ENCODE results near the gene ATF4.

ATF4 gene

GRCh38 chr22:39570226-39570625 lies 49.9 kb downstream of the ATF4 start:
- no peak overlapping the region for H3K9ac ChIP-seq (ENCODE audit: low read depth, low read length, poor library complexity, severe bottlenecking)
- H3K4me3 ChIP-seq (ENCODE audit: low read length, poor library complexity, severe bottlenecking): no peak overlapping the region
- no peaks in the 10 kb centered on the region for H3K9me3 ChIP-seq (ENCODE audit: insufficient read depth, low read depth, low read length)
- peaks cover 16% of the 10 kb centered on the region for H3K4me1 ChIP-seq (ENCODE audit: insufficient read depth, low read length, poor library complexity, severe bottlenecking)
- no peak overlapping the region for H3K4me2 ChIP-seq (ENCODE audit: low read depth, low read length, poor library complexity, severe bottlenecking)
- H3K27me3 ChIP-seq (ENCODE audit: insufficient read depth, low read length, poor library complexity, severe bottlenecking): no peaks in the 10 kb centered on the region
- TF ChIP-seq, protein P1, sequence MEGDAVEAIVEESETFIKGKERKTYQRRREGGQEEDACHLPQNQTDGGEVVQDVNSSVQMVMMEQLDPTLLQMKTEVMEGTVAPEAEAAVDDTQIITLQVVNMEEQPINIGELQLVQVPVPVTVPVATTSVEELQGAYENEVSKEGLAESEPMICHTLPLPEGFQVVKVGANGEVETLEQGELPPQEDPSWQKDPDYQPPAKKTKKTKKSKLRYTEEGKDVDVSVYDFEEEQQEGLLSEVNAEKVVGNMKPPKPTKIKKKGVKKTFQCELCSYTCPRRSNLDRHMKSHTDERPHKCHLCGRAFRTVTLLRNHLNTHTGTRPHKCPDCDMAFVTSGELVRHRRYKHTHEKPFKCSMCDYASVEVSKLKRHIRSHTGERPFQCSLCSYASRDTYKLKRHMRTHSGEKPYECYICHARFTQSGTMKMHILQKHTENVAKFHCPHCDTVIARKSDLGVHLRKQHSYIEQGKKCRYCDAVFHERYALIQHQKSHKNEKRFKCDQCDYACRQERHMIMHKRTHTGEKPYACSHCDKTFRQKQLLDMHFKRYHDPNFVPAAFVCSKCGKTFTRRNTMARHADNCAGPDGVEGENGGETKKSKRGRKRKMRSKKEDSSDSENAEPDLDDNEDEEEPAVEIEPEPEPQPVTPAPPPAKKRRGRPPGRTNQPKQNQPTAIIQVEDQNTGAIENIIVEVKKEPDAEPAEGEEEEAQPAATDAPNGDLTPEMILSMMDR (conservative IDR thresholded peaks at IDR 0.05; ENCODE audit: low read length): no peak
- TF ChIP-seq EZH2phosphoT487 (IDR thresholded peaks at IDR 0.05; ENCODE audit: borderline replicate concordance): no peak
- no peak overlapping the region for H2AFZ ChIP-seq (ENCODE audit: low read length)
- no peaks in the 10 kb centered on the region for H3F3A ChIP-seq (ENCODE audit: low read depth)
- no peaks in the 10 kb centered on the region for H3K9me2 ChIP-seq (replicated peaks; ENCODE audit: low read depth, low read length)
- no peaks in the 10 kb centered on the region for H3K36me3 ChIP-seq (ENCODE audit: insufficient read depth, low read length)
- H3K79me2 ChIP-seq (ENCODE audit: insufficient read depth, low read length): no peaks in the 10 kb centered on the region
- H4K20me1 ChIP-seq (ENCODE audit: insufficient read depth, low read length, poor library complexity, severe bottlenecking): no peaks in the 10 kb centered on the region

- Histone ChIP-seq H3K36me3 (ENCODE audit: insufficient read depth, low read length) (no peaks in the 10 kb centered on the region), H3K9me3 (ENCODE audit: insufficient read depth, low read depth, low read length) (no peaks in the 10 kb centered on the region), H3K4me3 (ENCODE audit: low read length, poor library complexity, severe bottlenecking) (no peak within 1 kb of the TSS), H3K9me2 (replicated peaks; ENCODE audit: low read depth, low read length) (no peaks in the 10 kb centered on the region), H3K27me3 (ENCODE audit: insufficient read depth, low read length, poor library complexity, severe bottlenecking) (no peaks in the 10 kb centered on the region), H3K79me2 (ENCODE audit: insufficient read depth, low read length) (no peaks in the 10 kb centered on the region), H3K4me2 (ENCODE audit: low read depth, low read length, poor library complexity, severe bottlenecking) (no peak within 1 kb of the TSS), H3K4me1 (ENCODE audit: insufficient read depth, low read length, poor library complexity, severe bottlenecking) (peaks cover 16% of the 10 kb centered on the region), H3K9ac (ENCODE audit: low read depth, low read length, poor library complexity, severe bottlenecking) (no peak within 1 kb of the TSS), H4K20me1 (ENCODE audit: insufficient read depth, low read length, poor library complexity, severe bottlenecking) (no peaks in the 10 kb centered on the region), H2AFZ (ENCODE audit: low read length) (no peak within 1 kb of the TSS), H3F3A (ENCODE audit: low read depth) (no peaks in the 10 kb centered on the region)
- TF ChIP-seq EZH2phosphoT487 (IDR thresholded peaks at IDR 0.05; ENCODE audit: borderline replicate concordance): no peak
- TF ChIP-seq, protein P1 (conservative IDR thresholded peaks at IDR 0.05; ENCODE audit: low read length): no peak
Observed at GRCh38 chr22:39570665-39571064, 50.3 kb downstream of the ATF4 start, which contains the start of gene CACNA1I. Gene CACNA1I, plus strand, starts transcription at chr22:39570753. Its CDS starts 0 bp downstream, at chr22:39570753.

DNA sequence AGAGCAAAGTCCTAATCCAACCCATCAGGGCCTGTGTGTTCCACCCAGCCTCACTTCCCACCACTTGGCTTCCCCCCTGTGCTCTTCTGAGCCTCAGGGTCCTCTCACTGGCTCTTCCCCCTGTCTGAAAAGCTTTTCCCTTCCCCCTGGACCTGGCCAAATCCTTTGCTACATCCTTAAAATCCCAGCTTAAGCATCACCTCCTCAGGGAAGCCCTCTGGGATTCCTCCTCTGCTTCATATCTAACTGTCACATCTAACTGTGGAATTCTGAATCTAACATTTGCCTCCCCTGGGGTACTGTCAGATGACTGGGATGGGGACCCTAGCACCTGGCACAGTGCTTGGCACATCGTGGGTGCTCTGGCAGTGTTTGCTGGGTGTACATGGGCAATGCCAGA lies 51.2 kb downstream of the ATF4 start:
- Histone ChIP-seq H3K4me1 (ENCODE audit: insufficient read depth, low read length, poor library complexity, severe bottlenecking) (peaks cover 16% of the 10 kb centered on the region), H3K4me2 (ENCODE audit: low read depth, low read length, poor library complexity, severe bottlenecking) (no peak overlapping the region), H3K9ac (ENCODE audit: low read depth, low read length, poor library complexity, severe bottlenecking) (no peak overlapping the region), H3K27me3 (ENCODE audit: insufficient read depth, low read length, poor library complexity, severe bottlenecking) (no peaks in the 10 kb centered on the region), H3K4me3 (ENCODE audit: low read length, poor library complexity, severe bottlenecking) (no peak overlapping the region), H3K9me2 (replicated peaks; ENCODE audit: low read depth, low read length) (no peaks in the 10 kb centered on the region), H4K20me1 (ENCODE audit: insufficient read depth, low read length, poor library complexity, severe bottlenecking) (no peaks in the 10 kb centered on the region), H3K36me3 (ENCODE audit: insufficient read depth, low read length) (no peaks in the 10 kb centered on the region), H3F3A (ENCODE audit: low read depth) (no peaks in the 10 kb centered on the region), H3K9me3 (ENCODE audit: insufficient read depth, low read depth, low read length) (no peaks in the 10 kb centered on the region), H2AFZ (ENCODE audit: low read length) (no peak overlapping the region), H3K79me2 (ENCODE audit: insufficient read depth, low read length) (no peaks in the 10 kb centered on the region)
- no peak for TF ChIP-seq EZH2phosphoT487 (IDR thresholded peaks at IDR 0.05; ENCODE audit: borderline replicate concordance)
- TF ChIP-seq, protein P1 (conservative IDR thresholded peaks at IDR 0.05; ENCODE audit: low read length): no peak

All from Loucy (cell line).